Caco-2 (cell line): ENCODE data around the gene ROPN1L. TPM values are rescaled to one million over a fixed set of nuclear protein-coding genes. Genes with fewer than 3 reads are reported as not detected.
"Not testable (repeated sequence)": the region's sequence is repeated elsewhere in the genome, so short reads cannot be mapped to it uniquely, and the experiment has no call there.

Experiments used
- Bru-seq: library from RNA; stranded (reverse); fragments of 400-500 nt; gene quantifications from one replicate; lab custom pipeline; 2021; lab: Mats Ljungman, UMichigan
- BruChase-seq, 2 experiments: library from RNA; stranded (reverse); fragments of 400-500 nt; gene quantifications; one replicate each; lab custom pipeline; 2021; lab: Mats Ljungman, UMichigan
- BruUV-seq: library from RNA; stranded (reverse); fragments of 400-500 nt; replicated peaks from 2 replicates; lab custom pipeline; 2021; lab: Mats Ljungman, UMichigan
- CTCF ChIA-PET: fragments of 300-600 bp; sonication (Branson Sonifier 250); formaldehyde crosslinking; loops from one replicate; lab custom pipeline; 2022; ENCODE audit warnings: antibody characterized with exemption; lab: Charles Lee
- POLR2A ChIA-PET: fragments of 300-600 bp; sonication (Branson Sonifier 250); formaldehyde crosslinking; loops from one replicate; lab custom pipeline; 2022; ENCODE audit warnings: antibody characterized with exemption; lab: Charles Lee
- DNase-seq, 2 experiments: peaks; one replicate each; pipeline versions ENCODE4 v3.0.0 to v3.0.0-alpha.2; 2020 to 2022
- H3K27me3 ChIP-seq: replicated peaks from 2 replicates; pipeline ENCODE4 v1.6.0; 2011; ENCODE audit warnings: low read length; ENCODE audit not compliant: control insufficient read depth, insufficient read depth
- H3K36me3 ChIP-seq: 2 replicates; pipeline ENCODE4 v1.5.1; 2011; ENCODE audit warnings: low read length; ENCODE audit not compliant: control insufficient read depth, insufficient read depth
- H3K4me1 ChIP-seq: fragments of 250-450 bp; sonication (Bioruptor Pico); 2 replicates; pipeline ENCODE4 v1.5.1; 2020; ENCODE audit warnings: mild to moderate bottlenecking
- H3K4me3 ChIP-seq: 2 replicates; pipeline ENCODE4 v1.5.1; 2011; ENCODE audit warnings: low read depth, mild to moderate bottlenecking, control low read depth, low read length
- H3K9me3 ChIP-seq: fragments of 250-450 bp; sonication (Bioruptor Pico); 2 replicates; pipeline ENCODE4 v1.5.1; 2020; ENCODE audit warnings: mild to moderate bottlenecking, moderate library complexity
- H3K27ac Mint-ChIP-seq: one replicate; pipeline ENCODE4 v1.8.0; 2022; ENCODE audit warnings: mixed read lengths; ENCODE audit not compliant: unreplicated experiment
- H3K27me3 Mint-ChIP-seq: one replicate; pipeline ENCODE4 v1.8.0; 2022; ENCODE audit warnings: mixed read lengths; ENCODE audit not compliant: insufficient read depth, unreplicated experiment
- H3K36me3 Mint-ChIP-seq: one replicate; pipeline ENCODE4 v1.8.0; 2022; ENCODE audit warnings: mild to moderate bottlenecking, mixed read lengths; ENCODE audit not compliant: insufficient read depth, unreplicated experiment
- H3K4me1 Mint-ChIP-seq: one replicate; pipeline ENCODE4 v1.8.0; 2022; ENCODE audit warnings: low read depth, mixed read lengths; ENCODE audit not compliant: unreplicated experiment
- H3K4me3 Mint-ChIP-seq: one replicate; pipeline ENCODE4 v1.8.0; 2022; ENCODE audit warnings: mild to moderate bottlenecking, moderate library complexity, mixed read lengths; ENCODE audit not compliant: unreplicated experiment
- H3K9me3 Mint-ChIP-seq: one replicate; pipeline ENCODE4 v1.8.0; 2022; ENCODE audit warnings: mixed read lengths; ENCODE audit not compliant: unreplicated experiment
- CTCF ChIP-seq, 2 experiments: fragments of 200-600 bp in 1 of 2; IDR thresholded peaks; 1 replicate in 1 of 2; 2 replicates in 1 of 2; pipeline versions ENCODE4 v1.5.1 to v1.8.0; 2011 to 2022; ENCODE audit warnings: antibody characterized with exemption in 1 of 2, control low read depth in 1 of 2, inconsistent platforms in 1 of 2, low read depth in 1 of 2, low read length in 1 of 2, mild to moderate bottlenecking in 1 of 2, moderate library complexity in 1 of 2; ENCODE audit not compliant: insufficient read depth in 1 of 2, severe bottlenecking in 1 of 2, unreplicated experiment in 1 of 2
- intact Hi-C: fragments of 100-400 bp; cut with micrococcal nuclease; formaldehyde crosslinking; loops from one replicate; pipeline ENCODE4 v1.10.0; 2022; ENCODE audit not compliant: unreplicated experiment
- long read RNA-seq: library from polyadenylated mRNA; stranded (forward); transcript quantifications from one replicate; pipeline ENCODE4 v2.0.0, GENCODE V29; 2022
- total RNA-seq: library from RNA; stranded (reverse); gene quantifications from 2 replicates; pipeline ENCODE4 v1.2.3, GENCODE V29; 2022

Gene ROPN1L
- total RNA-seq = 0.48 and 0.58 TPM in 2 replicates
- Bru-seq, nascent RNA = percentile 22 among the genes with signal in this experiment
- BruChase-seq, experiment 1, labeled RNA remaining after a 2-hour chase = percentile 29 among the genes with signal in this experiment
- BruChase-seq, experiment 2, labeled RNA remaining after a 6-hour chase = percentile 26 among the genes with signal in this experiment
- long read RNA-seq = 0 reads

GRCh38 chr5:10441083-10441991 lies at the start of gene ROPN1L:
Gene ROPN1L, plus strand, starts transcription at chr5:10441879. Its CDS starts 289 bp downstream, at chr5:10442168.
- ChIA-PET CTCF (interaction anchor here (0.6 to 1.3 kb wide), 4 partner anchors 122 to 186 kb away, joined by 3 to 4 read pairs (median 3); no protein-coding TSS in a partner anchor), POLR2A (no interaction called here)
- peak; percentile 81 to 89 for DNase-seq
- H3K9me3 Mint-ChIP-seq = no peaks in the 10 kb centered on the region
- intact Hi-C loops = no loop called here
- BruUV-seq = no TSS peak
- H3K27me3 ChIP-seq = no peaks in the 10 kb centered on the region
- peaks cover 7% of the 10 kb centered on the region for H3K4me1 Mint-ChIP-seq
- peak within 1 kb of the TSS; percentile 80 for H3K4me3 Mint-ChIP-seq
- no peaks in the 10 kb centered on the region for H3K36me3 ChIP-seq
- H3K36me3 Mint-ChIP-seq = peaks cover 26% of the 10 kb centered on the region
- peak within 1 kb of the TSS; percentile 34 for H3K27ac Mint-ChIP-seq
- H3K4me3 ChIP-seq = peak within 1 kb of the TSS; percentile 88
- H3K27me3 Mint-ChIP-seq = no peaks in the 10 kb centered on the region
- H3K9me3 ChIP-seq = no peaks in the 10 kb centered on the region
- H3K4me1 ChIP-seq = 0 out of 2 replicates have a peak, but pooled peaks cover 3% of the 10 kb centered on the region
- TF ChIP-seq CTCF (IDR thresholded peaks at IDR 0.05; ENCODE audit: insufficient read depth in 1 of 2, low read depth in 1 of 2, low read length in 1 of 2, severe bottlenecking in 1 of 2, unreplicated experiment in 1 of 2) = no peak

GRCh38 chr5:10392567-10393328 lies 48.9 kb upstream of the ROPN1L start:
- H3K27me3 ChIP-seq, H3K9me3 ChIP-seq, BruUV-seq, DNase-seq, H3K36me3 ChIP-seq, H3K27me3 Mint-ChIP-seq, H3K4me1 ChIP-seq, H3K4me1 Mint-ChIP-seq, H3K4me3 ChIP-seq, H3K9me3 Mint-ChIP-seq, H3K4me3 Mint-ChIP-seq, H3K27ac Mint-ChIP-seq, intact Hi-C loops: not testable (repeated sequence)
- ChIA-PET POLR2A (interaction anchor here (1.0 kb wide), 1 partner anchor 39 kb away, joined by 3 read pairs; the partner anchor contains the start of gene MARCHF6), CTCF (interaction anchor here (0.6 kb wide), 1 partner anchor 891 kb away, joined by 3 read pairs; no protein-coding TSS in a partner anchor)
- peaks cover 73% of the 10 kb centered on the region for H3K36me3 Mint-ChIP-seq

GRCh38 chr5:10393491-10393890 lies 48.2 kb upstream of the ROPN1L start:
- no peaks in the 10 kb centered on the region for H3K27me3 Mint-ChIP-seq
- ChIA-PET POLR2A (interaction anchor here (1.0 kb wide), 1 partner anchor 40 kb away, joined by 3 read pairs; the partner anchor contains the start of gene MARCHF6), CTCF (interaction anchor here (0.6 kb wide), 2 partner anchors 892 to 1489 kb away, joined by 3 read pairs; no protein-coding TSS in a partner anchor)
- Histone ChIP-seq H3K36me3 (peaks cover 3% of the 10 kb centered on the region; the same call in 1 of the 2 replicates), H3K9me3 (no peaks in the 10 kb centered on the region), H3K4me1 (no peaks in the 10 kb centered on the region), H3K4me3 (no peak overlapping the region), H3K27me3 (no peaks in the 10 kb centered on the region)
- no peak overlapping the region for H3K4me3 Mint-ChIP-seq
- no TSS peak for BruUV-seq
- peak overlapping the region; percentile 9 for H3K27ac Mint-ChIP-seq
- no peaks in the 10 kb centered on the region for H3K4me1 Mint-ChIP-seq
- DNase-seq = no peak
- intact Hi-C loops = no loop called here
- H3K9me3 Mint-ChIP-seq = no peaks in the 10 kb centered on the region
- no peak for TF ChIP-seq CTCF (IDR thresholded peaks at IDR 0.05; ENCODE audit: insufficient read depth in 1 of 2, low read depth in 1 of 2, low read length in 1 of 2, severe bottlenecking in 1 of 2, unreplicated experiment in 1 of 2)
- peaks cover 76% of the 10 kb centered on the region for H3K36me3 Mint-ChIP-seq
